Measurements from ENCODE around the gene LMNB1. TPM values are rescaled to one million over a fixed set of nuclear protein-coding genes. Genes with fewer than 3 reads are reported as not detected.
"Not testable (repeated sequence)": the region's sequence is repeated elsewhere in the genome, so short reads cannot be mapped to it uniquely, and the experiment has no call there.

LMNB1 gene
- total RNA-seq, 1 donor from 2014 or later, result 112 TPM

- no peak for DNase-seq (ENCODE audit: low read depth)
- TF ChIP-seq CTCF (conservative IDR thresholded peaks at IDR 0.05; ENCODE audit: low read depth, low read length), result no peak
- H3K4me3 ChIP-seq (ENCODE audit: low read depth, low read length), result no peak overlapping the region
These were observed 34.7 kb downstream of the LMNB1 start for GRCh38 chr5:126811515-126812198.

- no peak overlapping the region for H3K4me3 ChIP-seq (ENCODE audit: low read depth, low read length)
- DNase-seq (ENCODE audit: low read depth), result no peak
- TF ChIP-seq CTCF (conservative IDR thresholded peaks at IDR 0.05; ENCODE audit: low read depth, low read length), result no peak
These were observed 35.2 kb downstream of the LMNB1 start for GRCh38 chr5:126812199-126812570.

- H3K4me3 ChIP-seq (ENCODE audit: low read depth, low read length); DNase-seq (ENCODE audit: low read depth): not testable (repeated sequence)
These were observed 36.9 kb downstream of the LMNB1 start for GRCh38 chr5:126813799-126814198.

- no peak for TF ChIP-seq CTCF (conservative IDR thresholded peaks at IDR 0.05; ENCODE audit: low read depth, low read length)
- DNase-seq (ENCODE audit: low read depth), result no peak
- no peak overlapping the region for H3K4me3 ChIP-seq (ENCODE audit: low read depth, low read length)
These were observed 37.9 kb downstream of the LMNB1 start for GRCh38 chr5:126814721-126815404.

- no peak for TF ChIP-seq CTCF (conservative IDR thresholded peaks at IDR 0.05; ENCODE audit: low read depth, low read length)
- no peak for DNase-seq (ENCODE audit: low read depth)
- no peak overlapping the region for H3K4me3 ChIP-seq (ENCODE audit: low read depth, low read length)
These were observed 39.7 kb downstream of the LMNB1 start for GRCh38 chr5:126816649-126817048.

- no peak for DNase-seq (ENCODE audit: low read depth)
- no peak for TF ChIP-seq CTCF (conservative IDR thresholded peaks at IDR 0.05; ENCODE audit: low read depth, low read length)
- H3K4me3 ChIP-seq (ENCODE audit: low read depth, low read length), result no peak overlapping the region
These were observed 41.8 kb downstream of the LMNB1 start for GRCh38 chr5:126818736-126819135.

GRCh38 chr5:126819253-126819652 lies 42.3 kb downstream of the LMNB1 start:
- DNase-seq (ENCODE audit: low read depth), result no peak
- TF ChIP-seq CTCF (conservative IDR thresholded peaks at IDR 0.05; ENCODE audit: low read depth, low read length), result no peak
- H3K4me3 ChIP-seq (ENCODE audit: low read depth, low read length), result no peak overlapping the region
